Spleen (tissue), 7 donors: ENCODE data around the gene ABCF1.

ENCODE experiments used
- POLR2A ChIP-seq, 3 donors: fragments of 450-650 bp; IDR thresholded peaks; one replicate each; pipeline ENCODE4 v1.5.1; 2017; ENCODE audit warnings: antibody characterized with exemption in 3 of 3, mild to moderate bottlenecking in 1 of 3
- TF ChIP-seq, protein P1 (sequence below), 11 experiments: fragments of 200-600 bp in 7 of 11; fragments of 450-650 bp in 4 of 11; sonication (generic) in 4 of 11; IDR thresholded peaks in 8 of 11; conservative IDR thresholded peaks in 3 of 11; 1 replicate in 7 of 11; 2 replicates in 4 of 11; pipeline versions ENCODE4 v1.4.0 to v1.8.0; 2016 to 2021; ENCODE audit warnings: antibody characterized with exemption in 11 of 11, inconsistent platforms in 4 of 11, mild to moderate bottlenecking in 1 of 11
- donor health status: DM: no; HTN: no; CAD: no; lungs with moderate emphysema.
- donor health status: DM: no; HTN: no; CAD: no.
- donor health status: DM: no; HTN: no; CAD: no.

GRCh38 chr6:30614044-30614842 lies 43.0 kb downstream of the ABCF1 start:
- TF ChIP-seq, protein P1, sequence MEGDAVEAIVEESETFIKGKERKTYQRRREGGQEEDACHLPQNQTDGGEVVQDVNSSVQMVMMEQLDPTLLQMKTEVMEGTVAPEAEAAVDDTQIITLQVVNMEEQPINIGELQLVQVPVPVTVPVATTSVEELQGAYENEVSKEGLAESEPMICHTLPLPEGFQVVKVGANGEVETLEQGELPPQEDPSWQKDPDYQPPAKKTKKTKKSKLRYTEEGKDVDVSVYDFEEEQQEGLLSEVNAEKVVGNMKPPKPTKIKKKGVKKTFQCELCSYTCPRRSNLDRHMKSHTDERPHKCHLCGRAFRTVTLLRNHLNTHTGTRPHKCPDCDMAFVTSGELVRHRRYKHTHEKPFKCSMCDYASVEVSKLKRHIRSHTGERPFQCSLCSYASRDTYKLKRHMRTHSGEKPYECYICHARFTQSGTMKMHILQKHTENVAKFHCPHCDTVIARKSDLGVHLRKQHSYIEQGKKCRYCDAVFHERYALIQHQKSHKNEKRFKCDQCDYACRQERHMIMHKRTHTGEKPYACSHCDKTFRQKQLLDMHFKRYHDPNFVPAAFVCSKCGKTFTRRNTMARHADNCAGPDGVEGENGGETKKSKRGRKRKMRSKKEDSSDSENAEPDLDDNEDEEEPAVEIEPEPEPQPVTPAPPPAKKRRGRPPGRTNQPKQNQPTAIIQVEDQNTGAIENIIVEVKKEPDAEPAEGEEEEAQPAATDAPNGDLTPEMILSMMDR (IDR thresholded peaks at IDR 0.05 in 8 of 11, conservative IDR thresholded peaks at IDR 0.05 in 3 of 11) = no peak
- TF ChIP-seq POLR2A (IDR thresholded peaks at IDR 0.05) = peak in 1 of 3 donors; percentile 25
